Stimulated activated CD4-positive, alpha-beta T cell treated with anti-CD3 and anti-CD28 coated beads, Interleukin-1b, Interleukin-23, amount 100 ng/mL, for 4 hours (primary cell): ENCODE data around the gene MXRA7.
A peak's percentile ranks its signal among the peaks of the same experiment; 100 is the strongest.
"Not testable (repeated sequence)": the region's sequence is repeated elsewhere in the genome, so short reads cannot be mapped to it uniquely, and the experiment has no call there.

ENCODE experiments used
- DNase-seq, 2 donors: peaks; one replicate each; pipeline ENCODE4 v3.0.0-alpha.2; 2020; ENCODE audit warnings: low read depth in 2 of 2

The MXRA7 gene

DNA sequence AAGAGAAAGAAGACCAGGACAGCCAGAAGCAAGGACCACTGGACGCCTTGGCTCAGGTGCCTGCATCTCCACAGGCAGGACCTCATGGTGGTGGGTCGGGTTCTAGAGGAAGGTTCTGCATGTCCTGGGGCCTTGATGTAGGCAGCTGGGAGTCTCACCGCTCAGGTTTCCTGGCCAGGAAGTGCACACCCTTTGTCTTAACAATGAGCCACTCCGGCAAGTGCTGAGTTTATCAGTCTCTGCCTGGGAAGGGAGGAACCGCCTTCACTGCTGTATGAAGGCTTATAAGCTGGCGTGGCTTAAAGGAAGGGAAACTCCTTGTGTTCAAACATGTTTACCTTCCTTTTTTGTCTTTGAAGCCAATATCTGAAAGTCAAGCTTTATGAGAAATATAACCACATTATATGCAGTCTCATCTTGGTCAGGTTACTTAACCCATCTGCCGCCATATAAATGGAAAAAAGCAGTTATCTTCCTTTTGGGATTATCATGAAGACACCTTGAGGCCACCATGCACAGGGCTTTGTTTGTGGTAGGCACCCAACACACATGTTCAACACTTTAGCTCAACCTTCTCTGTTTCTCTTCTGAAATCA is 67.1 kb downstream of the MXRA7 start, which contains the start of gene ST6GALNAC1:
ST6GALNAC1 (minus strand) TSS at position 205 of the 596 bp plus-strand sequence; CDS start at position 86, 119 bp downstream.
- peak in 1 of 2 donors; percentile 18 for DNase-seq

DNA sequence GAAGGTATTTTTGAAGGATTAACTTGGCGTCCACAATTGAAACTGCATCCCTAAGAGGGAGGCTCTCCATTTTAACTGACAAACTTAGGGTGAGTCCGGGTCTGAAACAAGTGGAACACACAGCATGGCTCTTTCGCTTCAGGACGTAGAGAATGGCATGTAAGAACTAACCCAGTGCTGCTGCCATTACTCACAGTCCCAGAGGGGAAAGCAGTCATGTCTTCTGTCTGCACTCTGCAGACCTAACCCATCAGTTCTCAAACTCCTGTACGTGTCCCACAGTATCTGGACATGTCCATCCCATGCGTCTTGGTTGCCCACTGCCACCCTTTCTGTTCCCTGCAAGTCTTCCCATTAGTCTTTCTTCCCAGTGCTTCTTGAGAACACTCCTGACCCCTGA is 67.8 kb downstream of the MXRA7 start:
- no peak for DNase-seq

GRCh38 chr17:76642032-76642561 is 68.7 kb downstream of the MXRA7 start:
- DNase-seq = no peak

- no peak for DNase-seq
Observed at GRCh38 chr17:76641501-76641900, 69.3 kb downstream of the MXRA7 start.

- DNase-seq = no peak
Observed at GRCh38 chr17:76640550-76641380, 70.0 kb downstream of the MXRA7 start.

DNA sequence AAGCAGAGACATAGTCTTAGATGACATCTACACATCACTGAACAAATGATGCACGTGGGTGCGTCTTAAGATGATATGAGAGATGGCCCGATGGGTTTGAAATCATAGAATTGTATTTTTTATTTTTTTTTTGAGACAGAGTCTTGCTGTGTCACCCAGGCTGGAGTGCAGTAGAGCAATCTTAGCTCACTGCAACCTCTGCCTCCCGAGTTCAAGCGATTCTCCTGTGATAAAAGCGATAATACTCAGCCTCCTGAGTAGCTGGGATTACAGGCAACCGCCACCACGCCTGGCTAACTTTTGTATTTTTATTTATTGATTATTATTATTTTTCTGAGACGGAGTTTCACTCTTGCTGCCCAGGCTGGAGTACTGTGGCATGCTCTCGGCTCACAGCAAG is 72.5 kb downstream of the MXRA7 start:
- DNase-seq = no peak

DNA sequence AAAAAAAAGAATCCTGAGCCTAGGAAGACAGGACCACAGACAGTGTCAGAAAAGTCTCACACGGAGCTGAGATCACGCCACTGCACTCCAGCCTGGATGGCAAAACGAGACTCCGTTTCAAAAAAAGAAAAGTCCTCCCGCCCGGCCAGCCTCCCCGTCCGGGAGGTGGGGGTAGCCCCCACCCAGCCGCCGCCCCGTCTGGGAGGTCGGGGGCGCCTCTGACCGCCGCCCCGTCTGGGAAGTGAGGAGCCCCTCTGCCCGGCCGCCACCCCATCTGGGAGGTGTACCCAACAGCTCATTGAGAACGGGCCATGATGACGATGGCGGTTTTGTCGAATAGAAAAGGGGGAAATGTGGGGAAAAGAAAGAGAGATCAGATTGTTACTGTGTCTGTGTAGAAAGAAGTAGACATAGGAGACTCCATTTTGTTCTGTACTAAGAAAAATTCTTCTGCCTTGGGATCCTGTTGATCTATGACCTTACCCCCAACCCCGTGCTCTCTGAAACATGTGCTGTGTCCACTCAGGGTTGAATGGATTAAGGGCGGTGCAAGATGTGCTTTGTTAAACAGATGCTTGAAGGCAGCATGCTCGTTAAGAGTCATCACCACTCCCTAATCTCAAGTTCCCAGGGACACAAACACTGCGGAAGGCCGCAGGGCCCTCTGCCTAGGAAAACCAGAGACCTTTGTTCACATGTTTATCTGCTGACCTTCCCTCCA is 74.1 kb downstream of the MXRA7 start:
- not testable (repeated sequence) for DNase-seq

DNA sequence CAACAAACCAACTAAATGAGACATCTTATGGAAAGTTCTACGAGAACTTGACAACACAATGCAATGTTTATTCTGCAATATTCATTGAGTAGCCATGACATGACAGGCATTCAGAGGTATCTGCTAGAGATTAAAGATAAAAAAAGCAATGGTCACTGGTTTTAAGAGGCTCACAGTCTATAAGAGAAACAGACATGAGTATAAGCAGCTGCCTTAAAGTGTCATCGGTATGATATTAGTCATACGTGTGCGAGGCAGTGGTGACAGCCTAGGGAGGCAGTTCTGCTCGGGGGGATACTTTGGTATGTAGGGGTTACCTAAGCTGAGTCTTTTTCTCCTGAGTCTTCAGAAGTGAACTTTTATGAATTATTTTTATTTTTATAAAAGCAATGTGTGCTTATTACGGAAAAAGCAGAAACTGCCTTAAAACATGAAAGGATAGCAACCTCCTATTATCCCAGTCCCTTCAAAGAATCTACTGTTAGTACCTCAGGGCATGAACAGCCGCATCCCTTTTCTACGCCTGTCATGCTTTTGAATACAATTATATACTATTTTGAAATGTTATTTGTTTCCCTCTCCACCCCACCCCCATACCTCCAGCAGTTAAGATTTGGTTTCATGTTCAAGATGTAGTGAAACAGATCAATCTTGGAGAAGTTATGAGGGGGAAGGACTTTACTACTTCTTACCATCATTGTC is 75.0 kb downstream of the MXRA7 start:
- DNase-seq = no peak

DNA sequence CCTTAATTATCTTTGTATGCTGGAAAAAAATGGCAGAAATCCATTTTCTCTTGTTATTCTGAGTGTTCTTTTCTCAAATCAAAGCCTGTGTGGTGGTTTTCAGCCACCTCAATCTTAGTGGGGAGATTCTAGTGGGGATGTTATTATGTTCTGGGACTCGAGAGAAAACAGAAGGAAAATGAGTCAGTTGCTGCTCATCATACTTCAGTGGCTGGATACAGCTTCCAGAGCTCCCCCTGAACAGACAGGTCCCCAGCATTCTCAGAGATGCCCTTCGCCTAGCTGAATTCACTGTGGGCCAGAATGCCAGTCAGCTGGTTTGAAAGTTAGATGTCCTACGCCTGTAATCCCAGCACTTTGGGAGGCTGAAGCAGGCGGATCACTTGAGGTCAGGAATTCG is 75.7 kb downstream of the MXRA7 start:
- no peak for DNase-seq

- no peak for DNase-seq
Observed at GRCh38 chr17:76633628-76634328, 77.0 kb downstream of the MXRA7 start.

GRCh38 chr17:76631821-76632565 is 78.8 kb downstream of the MXRA7 start:
- DNase-seq = no peak

DNA sequence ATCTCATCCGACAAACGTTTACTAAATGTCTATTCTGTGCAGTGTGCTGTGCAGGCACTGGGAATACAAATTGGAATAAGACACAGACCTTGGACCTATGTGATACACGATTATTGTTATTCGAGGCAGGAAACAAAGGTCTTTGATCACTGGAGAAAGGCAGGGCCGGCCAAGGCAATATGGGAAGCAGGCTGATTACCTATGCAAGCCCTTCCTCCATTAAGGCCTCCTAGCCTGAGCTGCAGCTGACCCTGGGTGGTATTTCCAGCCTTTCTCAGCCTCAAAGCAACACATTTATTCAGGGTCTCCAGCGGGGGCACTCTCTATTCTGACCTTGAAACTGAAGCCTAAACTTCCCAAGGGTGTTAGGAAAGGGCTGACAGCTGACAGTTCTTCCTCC is 80.6 kb downstream of the MXRA7 start:
- DNase-seq = no peak
